ENCODE data around the gene PDE8A.

The PDE8A gene

DNA sequence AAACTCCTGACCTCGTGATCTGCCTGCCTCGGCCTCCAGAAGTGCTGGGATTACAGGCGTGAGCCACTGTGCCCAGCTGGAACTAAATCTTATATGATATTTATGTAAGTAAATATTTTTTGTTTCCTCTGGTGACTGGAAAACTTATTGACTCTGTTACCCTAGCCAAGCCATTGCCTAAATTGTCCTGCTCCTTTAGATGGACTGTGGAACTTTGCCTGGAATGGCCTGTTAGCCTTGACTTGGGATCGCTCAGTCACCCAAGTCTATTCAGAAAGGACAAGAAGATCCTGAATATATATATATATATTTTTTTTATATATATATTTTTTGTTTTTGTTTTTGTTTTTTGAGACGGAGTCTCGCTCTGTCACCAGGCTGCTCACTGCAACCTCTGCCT is 113.9 kb downstream of the PDE8A start:
- Histone ChIP-seq H3K4me3 (no peak overlapping the region), H3K36me3 (peaks cover 22 to 77% (median 48%) of the 10 kb centered on the region in 3 donors), H3K27ac (no peak overlapping the region), H3K27me3 (no peaks in the 10 kb centered on the region), H3K9me3 (no peaks in the 10 kb centered on the region), H3K4me1 (no peaks in the 10 kb centered on the region)
- TF ChIP-seq, protein P1, sequence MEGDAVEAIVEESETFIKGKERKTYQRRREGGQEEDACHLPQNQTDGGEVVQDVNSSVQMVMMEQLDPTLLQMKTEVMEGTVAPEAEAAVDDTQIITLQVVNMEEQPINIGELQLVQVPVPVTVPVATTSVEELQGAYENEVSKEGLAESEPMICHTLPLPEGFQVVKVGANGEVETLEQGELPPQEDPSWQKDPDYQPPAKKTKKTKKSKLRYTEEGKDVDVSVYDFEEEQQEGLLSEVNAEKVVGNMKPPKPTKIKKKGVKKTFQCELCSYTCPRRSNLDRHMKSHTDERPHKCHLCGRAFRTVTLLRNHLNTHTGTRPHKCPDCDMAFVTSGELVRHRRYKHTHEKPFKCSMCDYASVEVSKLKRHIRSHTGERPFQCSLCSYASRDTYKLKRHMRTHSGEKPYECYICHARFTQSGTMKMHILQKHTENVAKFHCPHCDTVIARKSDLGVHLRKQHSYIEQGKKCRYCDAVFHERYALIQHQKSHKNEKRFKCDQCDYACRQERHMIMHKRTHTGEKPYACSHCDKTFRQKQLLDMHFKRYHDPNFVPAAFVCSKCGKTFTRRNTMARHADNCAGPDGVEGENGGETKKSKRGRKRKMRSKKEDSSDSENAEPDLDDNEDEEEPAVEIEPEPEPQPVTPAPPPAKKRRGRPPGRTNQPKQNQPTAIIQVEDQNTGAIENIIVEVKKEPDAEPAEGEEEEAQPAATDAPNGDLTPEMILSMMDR (IDR thresholded peaks at IDR 0.05) = no peak
- intact Hi-C loops (cut with DNase I; ENCODE audit: low total_unique reads) = no loop called here
- DNase-seq = no peak

DNA sequence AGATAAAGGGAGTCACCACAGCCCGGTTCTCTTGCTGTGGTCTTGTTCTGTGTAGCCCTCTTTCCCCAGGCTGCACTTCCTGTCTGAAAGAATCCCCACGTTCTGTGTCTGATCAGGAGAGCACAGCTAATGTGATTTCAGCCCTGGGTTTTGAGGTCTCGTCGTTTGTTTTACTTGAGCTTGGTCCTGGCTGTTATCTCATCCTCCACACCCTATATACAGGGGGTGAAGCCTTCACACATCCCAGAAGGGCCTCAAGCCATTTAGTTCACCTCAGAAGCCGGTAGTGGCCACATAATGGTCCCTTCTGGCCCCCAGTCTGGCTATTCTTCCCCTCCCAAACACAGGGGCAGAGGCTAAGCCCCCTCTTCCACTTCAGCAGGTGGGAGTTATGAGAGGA is 115.6 kb downstream of the PDE8A start:
- H3K36me3 ChIP-seq = peaks cover 13 to 70% (median 39%) of the 10 kb centered on the region in 3 donors

DNA sequence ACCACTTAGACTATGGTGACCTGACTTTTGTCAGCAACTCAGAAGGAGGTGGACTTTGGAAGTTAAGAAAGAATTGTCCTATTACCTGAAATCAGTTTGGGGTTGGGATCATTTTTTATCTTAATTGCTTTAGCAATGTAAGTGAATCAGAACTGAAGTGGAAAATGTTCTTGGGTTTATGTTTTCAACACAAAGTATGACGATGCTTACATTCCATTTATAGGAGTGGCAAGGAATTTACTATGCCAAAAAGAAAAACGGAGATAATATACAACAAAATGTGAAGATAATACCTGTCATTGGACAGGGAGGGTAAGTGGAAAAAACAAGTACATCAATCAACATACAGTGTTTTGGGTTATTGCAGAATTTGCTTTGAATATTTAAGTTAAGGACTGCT is 116.1 kb downstream of the PDE8A start:
- Histone ChIP-seq H3K27ac (no peak overlapping the region), H3K4me1 (no peaks in the 10 kb centered on the region), H3K4me3 (no peak overlapping the region), H3K36me3 (peaks cover 13 to 65% (median 35%) of the 10 kb centered on the region in 3 donors), H3K9me3 (no peaks in the 10 kb centered on the region), H3K27me3 (no peaks in the 10 kb centered on the region)
- TF ChIP-seq, protein P1 (IDR thresholded peaks at IDR 0.05) = no peak
- no peak for DNase-seq
- intact Hi-C loops (cut with DNase I; ENCODE audit: low total_unique reads) = no loop called here

More for the DNA sequence above, 115.6 kb downstream of the PDE8A start:
- H3K27ac ChIP-seq = no peak overlapping the region
- intact Hi-C loops (cut with DNase I; ENCODE audit: low total_unique reads) = no loop called here
- TF ChIP-seq, protein P1 (IDR thresholded peaks at IDR 0.05) = no peak
- H3K9me3 ChIP-seq = no peaks in the 10 kb centered on the region
- H3K4me3 ChIP-seq = no peak overlapping the region
- no peaks in the 10 kb centered on the region for H3K4me1 ChIP-seq
- no peak for DNase-seq
- H3K27me3 ChIP-seq = no peaks in the 10 kb centered on the region

DNA sequence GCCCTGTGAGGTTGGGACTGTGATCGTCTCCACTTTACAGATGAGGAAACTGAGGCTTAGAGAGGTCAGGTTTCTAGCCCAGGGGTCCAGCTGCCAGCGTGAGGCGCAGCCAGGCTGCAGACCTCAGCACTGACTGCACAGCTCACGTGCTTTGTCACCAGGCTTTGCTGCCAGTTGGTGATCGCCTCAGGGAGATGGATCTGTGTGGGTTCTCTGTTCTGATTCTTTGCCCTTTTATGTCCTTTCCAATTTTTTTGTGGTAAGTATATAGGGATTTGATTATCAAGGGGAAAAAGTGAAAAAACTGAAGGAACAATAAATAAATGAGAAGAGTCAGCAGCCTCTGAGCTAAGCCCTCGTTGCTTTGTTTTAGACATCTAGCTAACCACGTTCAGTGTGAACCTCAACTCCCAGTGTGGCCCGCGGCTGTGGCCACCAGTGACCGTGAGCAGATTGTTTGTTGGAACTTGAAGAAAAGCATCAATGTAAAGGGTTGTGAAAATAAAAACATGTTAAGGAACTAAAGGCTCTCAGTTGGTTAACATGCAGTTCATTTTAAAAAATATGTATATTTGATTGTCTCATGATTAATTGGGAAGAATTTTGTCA is 117.6 kb downstream of the PDE8A start:
- TF ChIP-seq, protein P1 (IDR thresholded peaks at IDR 0.05) = no peak
- DNase-seq = no peak
- intact Hi-C loops (cut with DNase I; ENCODE audit: low total_unique reads) = no loop called here
- no peaks in the 10 kb centered on the region for H3K4me1 ChIP-seq
- no peaks in the 10 kb centered on the region for H3K9me3 ChIP-seq
- no peak overlapping the region for H3K27ac ChIP-seq
- H3K27me3 ChIP-seq = no peaks in the 10 kb centered on the region
- no peak overlapping the region for H3K4me3 ChIP-seq
- H3K36me3 ChIP-seq = peaks cover 9 to 52% (median 35%) of the 10 kb centered on the region in 3 donors

DNA sequence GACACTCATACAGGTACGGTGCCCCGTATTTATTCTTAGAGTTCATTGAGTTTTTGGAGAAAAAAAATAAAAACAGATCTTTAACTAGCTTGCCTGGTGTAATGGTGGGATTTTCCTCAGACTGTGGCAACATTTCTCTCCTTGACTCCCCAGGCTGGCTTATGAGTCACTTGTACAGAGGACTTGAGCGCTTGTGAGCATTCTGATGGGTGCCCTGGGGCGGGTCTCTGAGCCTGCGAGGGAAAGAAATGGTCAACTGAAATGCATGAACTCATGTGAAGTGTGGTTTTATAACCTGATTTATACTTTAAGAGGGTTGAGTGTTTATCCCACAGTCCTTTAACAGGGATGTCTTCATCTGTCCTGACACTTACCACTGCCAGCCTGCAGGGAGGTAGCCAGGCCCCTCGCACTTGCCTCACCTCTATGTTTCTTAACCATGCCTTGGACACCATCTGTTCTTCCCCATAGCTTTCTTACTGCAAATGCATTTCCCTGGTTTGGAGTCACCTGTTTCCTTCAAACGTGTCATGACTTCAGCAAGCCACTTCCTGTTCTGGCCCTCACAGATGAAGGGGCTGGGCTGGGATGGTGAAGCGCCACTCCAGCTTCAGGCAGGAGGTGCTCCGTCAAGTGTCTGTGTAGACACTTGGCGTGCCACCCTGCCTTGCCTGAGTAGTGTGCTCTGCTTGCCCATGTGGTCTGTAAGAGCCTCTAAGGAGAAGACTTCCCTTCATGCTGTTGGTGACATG is 118.7 kb downstream of the PDE8A start:
- peaks cover 9 to 47% (median 35%) of the 10 kb centered on the region in 3 donors for H3K36me3 ChIP-seq

More for the DNA sequence above, 118.7 kb downstream of the PDE8A start:
- intact Hi-C loops (cut with DNase I; ENCODE audit: low total_unique reads) = no loop called here
- Histone ChIP-seq H3K27ac (no peak overlapping the region), H3K4me3 (no peak overlapping the region), H3K4me1 (no peaks in the 10 kb centered on the region), H3K9me3 (no peaks in the 10 kb centered on the region), H3K27me3 (no peaks in the 10 kb centered on the region)
- TF ChIP-seq, protein P1 (IDR thresholded peaks at IDR 0.05) = no peak
- DNase-seq = no peak

Measured in tibial artery (tissue), 4 donors.